HG02571 (cell line): ENCODE measurements around the gene DCUN1D1.

Experiments used
- ATAC-seq: cut with Tn5 transposase; IDR thresholded peaks from one replicate; pipeline ENCODE4 v1.9.1; 2021; ENCODE audit warnings: mild to moderate bottlenecking, moderate library complexity; ENCODE audit not compliant: unreplicated experiment

DCUN1D1 gene

GRCh38 chr3:182902236-182902635, 78.1 kb downstream of the DCUN1D1 start:
- ATAC-seq = no peak

GRCh38 chr3:182896553-182896952, 83.8 kb downstream of the DCUN1D1 start:
- no peak for ATAC-seq

GRCh38 chr3:182895513-182896112, 84.7 kb downstream of the DCUN1D1 start:
- no peak for ATAC-seq

GRCh38 chr3:182892226-182892625, 88.1 kb downstream of the DCUN1D1 start:
- no peak for ATAC-seq

- ATAC-seq = no peak
These were observed 89.0 kb downstream of the DCUN1D1 start for GRCh38 chr3:182891364-182891763.

GRCh38 chr3:182889948-182890629, 90.2 kb downstream of the DCUN1D1 start:
- no peak for ATAC-seq
